Glutamatergic neuron (in vitro differentiated cells): Measurements from ENCODE around the gene FSTL1. TPM values are rescaled to one million over a fixed set of nuclear protein-coding genes. Genes with fewer than 3 reads are reported as not detected.

Experiments
- DNase-seq: peaks from one replicate; pipeline ENCODE4 v3.0.0; 2022
- H3K27ac Mint-ChIP-seq: one replicate; pipeline ENCODE4 v1.8.0; 2020; ENCODE audit warnings: mild to moderate bottlenecking, mixed read lengths, inconsistent platforms; ENCODE audit not compliant: unreplicated experiment
- H3K27me3 Mint-ChIP-seq: one replicate; pipeline ENCODE4 v1.8.0; 2020; ENCODE audit warnings: mild to moderate bottlenecking, moderate library complexity, mixed read lengths, inconsistent platforms; ENCODE audit not compliant: unreplicated experiment
- H3K36me3 Mint-ChIP-seq: one replicate; pipeline ENCODE4 v1.8.0; 2020; ENCODE audit warnings: mild to moderate bottlenecking, mixed read lengths, inconsistent platforms; ENCODE audit not compliant: unreplicated experiment
- H3K4me1 Mint-ChIP-seq: one replicate; pipeline ENCODE4 v1.8.0; 2020; ENCODE audit warnings: mild to moderate bottlenecking, low read depth, mixed read lengths, inconsistent platforms; ENCODE audit not compliant: unreplicated experiment
- H3K4me3 Mint-ChIP-seq: one replicate; pipeline ENCODE4 v1.8.0; 2020; ENCODE audit warnings: mild to moderate bottlenecking, mixed read lengths, inconsistent platforms; ENCODE audit not compliant: unreplicated experiment
- H3K9me3 Mint-ChIP-seq: one replicate; pipeline ENCODE4 v1.8.0; 2020; ENCODE audit warnings: mild to moderate bottlenecking, moderate library complexity, mixed read lengths, inconsistent platforms; ENCODE audit not compliant: unreplicated experiment
- CTCF ChIP-seq: fragments of 200-600 bp; sonication (generic); IDR thresholded peaks from one replicate; pipeline ENCODE4 v1.5.0; 2021; ENCODE audit not compliant: partially characterized antibody, unreplicated experiment
- total RNA-seq: library from RNA; stranded (reverse); fragmentation: NEBNext Ultra II Directional; extraction: Animal tissue kit (Norgen Biotek cat#: 25700); gene quantifications from one replicate; pipeline ENCODE4 v1.2.1, GENCODE V29; 2021; ENCODE audit not compliant: unreplicated experiment

The FSTL1 gene
- total RNA-seq, 1 donor from 2014 or later: 206 TPM

GRCh38 chr3:120496278-120497002, 45.6 kb upstream of the FSTL1 start:
- TF ChIP-seq CTCF: no peak
- Mint-ChIP-seq H3K27ac (no peak overlapping the region), H3K4me1 (peaks cover 4% of the 10 kb centered on the region), H3K4me3 (no peak overlapping the region), H3K36me3 (peaks cover 18% of the 10 kb centered on the region), H3K27me3 (peaks cover 2% of the 10 kb centered on the region), H3K9me3 (no peaks in the 10 kb centered on the region)
- DNase-seq: no peak

- peaks cover 2% of the 10 kb centered on the region for H3K27me3 Mint-ChIP-seq
- H3K36me3 Mint-ChIP-seq: peaks cover 18% of the 10 kb centered on the region
- peaks cover 4% of the 10 kb centered on the region for H3K4me1 Mint-ChIP-seq
- TF ChIP-seq CTCF: no peak
- H3K4me3 Mint-ChIP-seq: no peak overlapping the region
- H3K27ac Mint-ChIP-seq: no peak overlapping the region
- DNase-seq: no peak
- no peaks in the 10 kb centered on the region for H3K9me3 Mint-ChIP-seq
Measured at GRCh38 chr3:120495809-120496208, 45.0 kb upstream of the FSTL1 start.

GRCh38 chr3:120492103-120492502, 41.3 kb upstream of the FSTL1 start:
- Mint-ChIP-seq H3K27me3 (peaks cover 2% of the 10 kb centered on the region), H3K4me1 (peaks cover 12% of the 10 kb centered on the region), H3K9me3 (no peaks in the 10 kb centered on the region), H3K36me3 (peaks cover 18% of the 10 kb centered on the region), H3K4me3 (no peak overlapping the region), H3K27ac (no peak overlapping the region)
- no peak for DNase-seq
- no peak for TF ChIP-seq CTCF

DNA sequence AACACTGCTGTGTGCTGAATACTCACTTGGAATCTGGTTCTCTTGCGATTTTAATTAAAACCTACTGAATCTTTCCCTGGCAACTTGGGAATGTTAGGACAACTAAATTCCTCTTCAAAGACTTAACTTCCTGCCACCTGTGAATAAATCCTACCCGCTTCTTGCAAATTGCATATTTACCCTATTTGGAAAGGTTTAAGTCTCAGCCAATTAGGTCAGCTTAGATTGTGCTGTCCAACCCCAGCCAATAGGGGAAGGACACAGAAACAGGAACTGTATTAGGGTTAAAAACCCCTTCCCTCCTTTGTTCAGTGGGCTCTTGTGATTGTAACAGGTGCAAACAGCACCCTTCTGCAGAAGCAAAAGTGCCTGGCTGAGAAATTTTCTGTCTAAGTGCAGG, 38.6 kb upstream of the FSTL1 start:
- DNase-seq: no peak
- Mint-ChIP-seq H3K4me3 (no peak overlapping the region), H3K36me3 (peaks cover 10% of the 10 kb centered on the region), H3K4me1 (peaks cover 21% of the 10 kb centered on the region), H3K27me3 (peaks cover 1% of the 10 kb centered on the region), H3K9me3 (no peaks in the 10 kb centered on the region), H3K27ac (peak overlapping the region; percentile 96)
- TF ChIP-seq CTCF: no peak

DNA sequence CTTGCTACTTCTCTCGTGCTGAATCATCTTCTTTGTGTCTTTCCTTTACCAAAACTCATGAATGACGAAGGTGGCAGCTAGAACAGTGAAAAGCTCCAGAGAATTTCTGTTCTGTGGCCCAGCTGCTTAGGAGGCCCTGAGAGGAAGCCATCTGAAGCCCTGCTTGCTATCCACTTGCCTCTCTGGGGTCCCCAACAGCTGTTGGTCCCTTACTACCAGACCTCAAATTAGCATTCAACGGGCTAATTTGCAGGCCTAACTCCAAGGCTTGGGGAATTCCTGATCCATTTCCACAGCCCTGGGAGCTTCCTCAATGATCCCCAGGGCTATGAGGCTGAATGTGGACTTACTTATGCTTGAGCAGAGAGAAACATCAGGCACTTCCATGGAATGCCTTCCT, 37.5 kb upstream of the FSTL1 start:
- peak; percentile 32 for DNase-seq
- Mint-ChIP-seq H3K4me3 (peak overlapping the region; percentile 71), H3K27ac (peak overlapping the region; percentile 96), H3K27me3 (peaks cover 1% of the 10 kb centered on the region), H3K36me3 (peaks cover 1% of the 10 kb centered on the region), H3K9me3 (no peaks in the 10 kb centered on the region), H3K4me1 (peaks cover 28% of the 10 kb centered on the region)
- TF ChIP-seq CTCF: no peak
